GM23338 (cell line): Measurements from ENCODE around the gene FAM81A. TPM values are rescaled to one million over a fixed set of nuclear protein-coding genes. Genes with fewer than 3 reads are reported as not detected.

ENCODE experiments used
- ATAC-seq: fragments of 200-7000 bp; cut with Tn5 transposase; 3 replicates; pipeline ENCODE4 v1.9.1; 2020
- DNase-seq: peaks from one replicate; pipeline ENCODE4 v3.0.0-alpha.2; 2015; ENCODE audit warnings: low spot score
- H2AFZ ChIP-seq: fragments of 200-600 bp; sonication (generic); 2 replicates; pipeline ENCODE4 v1.8.0; 2016; ENCODE audit warnings: antibody characterized with exemption, mild to moderate bottlenecking, moderate library complexity
- H3F3A ChIP-seq: fragments of 200-600 bp; sonication (generic); replicated peaks from 2 replicates; pipeline ENCODE4 v1.8.0; 2017; ENCODE audit warnings: antibody characterized with exemption, mixed run types, low read depth
- H3K27ac ChIP-seq: fragments of 200-600 bp; sonication (generic); 2 replicates; pipeline ENCODE4 v1.6.1; 2016; ENCODE audit warnings: low read depth
- H3K27me3 ChIP-seq: fragments of 200-600 bp; sonication (generic); 2 replicates; pipeline ENCODE4 v1.8.0; 2016; ENCODE audit warnings: mild to moderate bottlenecking, mixed run types, moderate library complexity; ENCODE audit not compliant: insufficient read depth
- H3K36me3 ChIP-seq: fragments of 200-600 bp; sonication (generic); 2 replicates; pipeline ENCODE4 v1.8.0; 2016; ENCODE audit warnings: mild to moderate bottlenecking; ENCODE audit not compliant: insufficient read depth
- H3K4me1 ChIP-seq: fragments of 200-600 bp; sonication (generic); 2 replicates; pipeline ENCODE4 v1.8.0; 2016; ENCODE audit warnings: mild to moderate bottlenecking, moderate library complexity; ENCODE audit not compliant: insufficient read depth
- H3K4me2 ChIP-seq: fragments of 200-600 bp; sonication (generic); 2 replicates; pipeline ENCODE4 v1.7.1; 2017; ENCODE audit warnings: mixed run types
- H3K4me3 ChIP-seq: fragments of 200-600 bp; sonication (generic); 2 replicates; pipeline ENCODE4 v1.6.1; 2016; ENCODE audit warnings: mixed run types
- H3K79me2 ChIP-seq: fragments of 200-600 bp; sonication (generic); replicated peaks from 2 replicates; pipeline ENCODE4 v1.8.0; 2017; ENCODE audit warnings: mild to moderate bottlenecking; ENCODE audit not compliant: insufficient read depth
- H3K9me2 ChIP-seq: fragments of 200-600 bp; sonication (generic); 2 replicates; pipeline ENCODE4 v1.8.0; 2017; ENCODE audit not compliant: insufficient read depth
- H4K20me1 ChIP-seq: fragments of 200-600 bp; sonication (generic); replicated peaks from 2 replicates; pipeline ENCODE4 v1.8.0; 2017; ENCODE audit warnings: mild to moderate bottlenecking; ENCODE audit not compliant: insufficient read depth
- H3K27ac Mint-ChIP-seq: 2 replicates; pipeline ENCODE4 v1.8.0; 2020; ENCODE audit warnings: inconsistent platforms, mild to moderate bottlenecking, moderate library complexity, mixed read lengths
- H3K27me3 Mint-ChIP-seq: 3 replicates; pipeline ENCODE4 v1.8.0; 2022; ENCODE audit warnings: low read depth, mild to moderate bottlenecking, moderate library complexity, mixed read lengths, inconsistent platforms; ENCODE audit not compliant: insufficient read depth, poor library complexity
- H3K36me3 Mint-ChIP-seq: 3 replicates; pipeline ENCODE4 v1.8.0; 2021; ENCODE audit warnings: low read depth, mild to moderate bottlenecking, inconsistent platforms, moderate library complexity, mixed read lengths
- H3K4me1 Mint-ChIP-seq: 3 replicates; pipeline ENCODE4 v1.8.0; 2020; ENCODE audit warnings: mild to moderate bottlenecking, inconsistent platforms, mixed read lengths
- H3K4me3 Mint-ChIP-seq: 3 replicates; pipeline ENCODE4 v1.8.0; 2021; ENCODE audit warnings: moderate library complexity, mild to moderate bottlenecking, inconsistent platforms, mixed read lengths
- H3K9me3 Mint-ChIP-seq: 3 replicates; pipeline ENCODE4 v1.8.0; 2020; ENCODE audit warnings: moderate library complexity, mild to moderate bottlenecking, inconsistent platforms, mixed read lengths
- CREB1 ChIP-seq: fragments of 250-450 bp; sonication (Bioruptor Pico); IDR thresholded peaks from 2 replicates; pipeline ENCODE4 v1.5.0; 2020; ENCODE audit warnings: low read depth, mild to moderate bottlenecking, moderate library complexity
- CTCF ChIP-seq, 2 experiments: fragments of 200-600 bp in 1 of 2; sonication (generic) in 1 of 2; conservative IDR thresholded peaks; 2 replicates each; pipeline versions ENCODE4 v1.5.1 to v1.6.1; 2016 to 2017; ENCODE audit warnings: antibody characterized with exemption in 2 of 2, low read depth in 2 of 2, mild to moderate bottlenecking in 2 of 2, moderate library complexity in 1 of 2
- ETS1 ChIP-seq: IDR thresholded peaks from 2 replicates; pipeline ENCODE4 v1.6.1; 2016; ENCODE audit warnings: antibody characterized with exemption
- ZNF114 ChIP-seq: fragments of 250-450 bp; sonication (Bioruptor Pico); IDR thresholded peaks from 2 replicates; pipeline ENCODE4 v1.5.0; 2020; ENCODE audit warnings: mild to moderate bottlenecking, moderate library complexity
- ZNF331 ChIP-seq: fragments of 250-450 bp; sonication (Bioruptor Pico); IDR thresholded peaks from 2 replicates; pipeline ENCODE4 v1.5.0; 2020; ENCODE audit warnings: low read depth, mild to moderate bottlenecking, moderate library complexity
- ZNF462 ChIP-seq: fragments of 250-450 bp; sonication (Bioruptor Pico); IDR thresholded peaks from 2 replicates; pipeline ENCODE4 v1.5.0; 2020; ENCODE audit warnings: mild to moderate bottlenecking, moderate library complexity
- polyA plus RNA-seq: library from polyadenylated mRNA; unstranded; fragments of >200 nt; fragmentation: Nextera tagmentation; extraction: Ambion mirVana; gene quantifications from 2 replicates; pipeline ENCODE4 v1.2.1, GENCODE V29; 2016
- total RNA-seq: library from RNA; depleted of rRNA; stranded (reverse); fragments of >200 nt; shearing (Covaris generic); gene quantifications from 2 replicates; pipeline ENCODE4 v1.2.3, GENCODE V29; 2014

FAM81A gene
- total and polyA plus RNA-seq, 2 experiments from 2014 or later: 0.73 to 4.1 TPM

DNA sequence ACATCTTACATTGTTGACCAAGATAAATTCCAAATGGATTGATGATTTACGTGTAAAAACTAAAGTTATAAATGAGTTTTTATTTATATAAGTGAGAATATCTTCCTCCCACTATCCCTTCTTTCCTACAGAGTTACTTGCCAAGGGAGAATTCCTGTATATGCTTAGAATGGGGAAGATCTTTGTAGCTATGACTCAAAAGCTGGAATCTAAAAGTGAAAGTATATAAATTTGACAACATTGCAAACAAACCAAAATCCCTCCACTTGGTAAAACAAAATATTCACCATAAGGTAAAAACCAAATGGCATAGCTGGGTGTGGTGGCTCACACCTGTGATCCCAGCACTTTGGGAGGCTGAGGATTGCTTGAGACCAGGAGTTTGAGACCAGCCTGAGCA is 120.9 kb downstream of the FAM81A start (continued):
- TF ChIP-seq ZNF462 (CRISPR knock-in tag) (no peak), ZNF331 (no peak), CTCF (conservative IDR thresholded peaks at IDR 0.05; ENCODE audit: low read depth in 2 of 2) (no peak), ZNF114 (no peak), ETS1 (no peak)

DNA sequence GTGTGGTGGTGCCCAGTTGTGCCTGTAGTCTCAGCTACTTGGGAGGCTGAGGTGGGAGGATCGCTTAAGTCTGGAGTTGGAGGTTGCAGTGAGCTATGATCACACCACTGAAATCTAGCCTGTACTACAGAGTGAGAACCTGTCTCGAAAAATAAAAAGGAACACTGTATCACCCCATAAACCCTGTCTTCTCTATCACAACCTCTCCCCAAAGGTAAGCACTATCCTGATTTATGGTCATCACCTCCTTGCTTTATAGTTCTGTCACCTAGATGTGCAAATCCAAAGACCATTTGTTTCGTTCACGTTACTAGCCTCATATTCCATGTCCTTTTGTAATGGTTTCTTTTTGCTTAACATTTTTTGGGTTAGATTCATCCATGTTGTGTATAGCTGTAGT is 123.6 kb downstream of the FAM81A start:
- H3K27me3 ChIP-seq: no peaks in the 10 kb centered on the region
- H3K79me2 ChIP-seq: no peaks in the 10 kb centered on the region
- Mint-ChIP-seq H3K4me1 (no peaks in the 10 kb centered on the region), H3K4me3 (no peak overlapping the region), H3K27me3 (no peaks in the 10 kb centered on the region), H3K36me3 (no peaks in the 10 kb centered on the region), H3K27ac (no peak overlapping the region), H3K9me3 (no peaks in the 10 kb centered on the region)
- no peaks in the 10 kb centered on the region for H3K4me1 ChIP-seq
- no peak overlapping the region for H3K4me2 ChIP-seq
- H3K9me2 ChIP-seq: no peaks in the 10 kb centered on the region
- no peaks in the 10 kb centered on the region for H3F3A ChIP-seq
- H3K4me3 ChIP-seq: no peak overlapping the region
- ATAC-seq: no peak
- DNase-seq: no peak
- H3K27ac ChIP-seq: no peak overlapping the region
- no peak overlapping the region for H2AFZ ChIP-seq
- no peaks in the 10 kb centered on the region for H4K20me1 ChIP-seq
- no peaks in the 10 kb centered on the region; the same call in 1 of the 2 replicates for H3K36me3 ChIP-seq
- no peak for TF ChIP-seq ZNF114
- TF ChIP-seq ZNF331: no peak
- TF ChIP-seq ZNF462 (CRISPR knock-in tag): no peak
- no peak for TF ChIP-seq CREB1
